ENCODE results near the gene CLCNKB. TPM values are rescaled to one million over a fixed set of nuclear protein-coding genes. Genes with fewer than 3 reads are reported as not detected.

The CLCNKB gene
- total RNA-seq, 1 experiment from 2014 or later, result not detected

DNA sequence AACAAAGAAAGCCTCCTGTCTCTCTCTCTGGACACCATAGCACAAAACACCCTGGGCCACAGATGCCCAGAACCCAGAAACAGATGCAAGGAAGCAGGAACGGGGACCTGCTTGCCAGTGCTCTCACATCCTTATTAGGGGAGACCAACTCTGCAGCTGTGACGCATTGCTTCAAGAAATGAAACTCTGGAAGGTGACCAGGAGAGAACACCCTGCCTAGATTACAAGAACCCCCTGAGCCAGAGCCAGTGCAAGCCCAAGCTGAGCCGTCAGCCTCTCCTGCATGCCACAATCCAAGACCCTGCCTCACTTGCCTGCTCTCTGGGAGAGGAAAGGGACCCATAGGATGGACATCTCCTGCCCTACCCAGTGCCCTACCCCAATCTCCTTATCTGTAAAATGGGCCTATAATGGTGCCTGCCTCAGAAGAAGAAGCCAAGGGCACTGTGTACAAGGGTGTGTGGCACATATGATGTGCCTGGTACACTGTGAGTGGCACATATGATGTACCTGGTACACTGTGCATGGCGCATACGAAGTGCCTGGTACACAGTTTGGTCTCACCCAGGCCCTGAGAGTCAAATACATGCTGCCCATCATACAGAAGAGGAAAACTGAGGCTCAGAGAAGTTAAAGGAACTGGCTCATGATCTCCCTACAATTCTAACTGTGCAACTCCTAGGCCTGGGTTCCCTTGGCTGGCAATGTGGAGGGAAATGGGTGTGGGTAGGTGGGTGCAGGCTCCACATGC lies 46.7 kb downstream of the CLCNKB start:
- Mint-ChIP-seq H3K27ac (ENCODE audit: unreplicated experiment) (no peak overlapping the region), H3K9me3 (ENCODE audit: unreplicated experiment) (no peaks in the 10 kb centered on the region), H3K4me1 (ENCODE audit: low read depth, unreplicated experiment) (peaks cover 6% of the 10 kb centered on the region), H3K4me3 (ENCODE audit: unreplicated experiment) (no peak overlapping the region), H3K36me3 (ENCODE audit: insufficient read depth, unreplicated experiment) (no peaks in the 10 kb centered on the region), H3K27me3 (ENCODE audit: insufficient read depth, unreplicated experiment) (no peaks in the 10 kb centered on the region)
- no peaks in the 10 kb centered on the region for H3K36me3 ChIP-seq (ENCODE audit: control insufficient read depth, insufficient read depth, low read length)
- intact Hi-C loops (cut with micrococcal nuclease; ENCODE audit: unreplicated experiment), result no loop called here
- TF ChIP-seq, protein P1, sequence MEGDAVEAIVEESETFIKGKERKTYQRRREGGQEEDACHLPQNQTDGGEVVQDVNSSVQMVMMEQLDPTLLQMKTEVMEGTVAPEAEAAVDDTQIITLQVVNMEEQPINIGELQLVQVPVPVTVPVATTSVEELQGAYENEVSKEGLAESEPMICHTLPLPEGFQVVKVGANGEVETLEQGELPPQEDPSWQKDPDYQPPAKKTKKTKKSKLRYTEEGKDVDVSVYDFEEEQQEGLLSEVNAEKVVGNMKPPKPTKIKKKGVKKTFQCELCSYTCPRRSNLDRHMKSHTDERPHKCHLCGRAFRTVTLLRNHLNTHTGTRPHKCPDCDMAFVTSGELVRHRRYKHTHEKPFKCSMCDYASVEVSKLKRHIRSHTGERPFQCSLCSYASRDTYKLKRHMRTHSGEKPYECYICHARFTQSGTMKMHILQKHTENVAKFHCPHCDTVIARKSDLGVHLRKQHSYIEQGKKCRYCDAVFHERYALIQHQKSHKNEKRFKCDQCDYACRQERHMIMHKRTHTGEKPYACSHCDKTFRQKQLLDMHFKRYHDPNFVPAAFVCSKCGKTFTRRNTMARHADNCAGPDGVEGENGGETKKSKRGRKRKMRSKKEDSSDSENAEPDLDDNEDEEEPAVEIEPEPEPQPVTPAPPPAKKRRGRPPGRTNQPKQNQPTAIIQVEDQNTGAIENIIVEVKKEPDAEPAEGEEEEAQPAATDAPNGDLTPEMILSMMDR (IDR thresholded peaks at IDR 0.05; ENCODE audit: insufficient read depth in 1 of 2, low read depth in 1 of 2, low read length in 1 of 2, severe bottlenecking in 1 of 2, unreplicated experiment in 1 of 2), result no peak
- CTCF ChIA-PET, result interaction anchor here (2.2 kb wide), 1 partner anchor 11 kb away, joined by 4 read pairs; no protein-coding TSS in a partner anchor
- POLR2A ChIA-PET, result no interaction called here
- no peaks in the 10 kb centered on the region for H3K9me3 ChIP-seq
- no peak for DNase-seq
- no peaks in the 10 kb centered on the region for H3K27me3 ChIP-seq (replicated peaks; ENCODE audit: control insufficient read depth, insufficient read depth, low read length)
- BruUV-seq (replicated peaks), result no TSS peak
- 0 out of 2 replicates have a peak, but pooled peaks cover 3% of the 10 kb centered on the region for H3K4me1 ChIP-seq
- no peak overlapping the region for H3K4me3 ChIP-seq (ENCODE audit: low read depth, low read length)

- Histone ChIP-seq H3K27me3 (replicated peaks; ENCODE audit: control insufficient read depth, insufficient read depth, low read length) (no peaks in the 10 kb centered on the region), H3K36me3 (ENCODE audit: control insufficient read depth, insufficient read depth, low read length) (no peaks in the 10 kb centered on the region), H3K9me3 (no peaks in the 10 kb centered on the region), H3K4me1 (0 out of 2 replicates have a peak, but pooled peaks cover 3% of the 10 kb centered on the region), H3K4me3 (ENCODE audit: low read depth, low read length) (no peak overlapping the region)
- TF ChIP-seq, protein P1 (IDR thresholded peaks at IDR 0.05; ENCODE audit: insufficient read depth in 1 of 2, low read depth in 1 of 2, low read length in 1 of 2, severe bottlenecking in 1 of 2, unreplicated experiment in 1 of 2), result no peak
- H3K27ac Mint-ChIP-seq (ENCODE audit: unreplicated experiment), result no peak overlapping the region
- no peaks in the 10 kb centered on the region for H3K36me3 Mint-ChIP-seq (ENCODE audit: insufficient read depth, unreplicated experiment)
- ChIA-PET POLR2A (no interaction called here), CTCF (interaction anchor here (2.2 kb wide), 1 partner anchor 12 kb away, joined by 4 read pairs; no protein-coding TSS in a partner anchor)
- BruUV-seq (replicated peaks), result no TSS peak
- H3K4me3 Mint-ChIP-seq (ENCODE audit: unreplicated experiment), result no peak overlapping the region
- no peak for DNase-seq
- H3K4me1 Mint-ChIP-seq (ENCODE audit: low read depth, unreplicated experiment), result peaks cover 9% of the 10 kb centered on the region
- H3K27me3 Mint-ChIP-seq (ENCODE audit: insufficient read depth, unreplicated experiment), result no peaks in the 10 kb centered on the region
- intact Hi-C loops (cut with micrococcal nuclease; ENCODE audit: unreplicated experiment), result no loop called here
- H3K9me3 Mint-ChIP-seq (ENCODE audit: unreplicated experiment), result no peaks in the 10 kb centered on the region
Measured at GRCh38 chr1:16091296-16091695, 47.7 kb downstream of the CLCNKB start.

DNA sequence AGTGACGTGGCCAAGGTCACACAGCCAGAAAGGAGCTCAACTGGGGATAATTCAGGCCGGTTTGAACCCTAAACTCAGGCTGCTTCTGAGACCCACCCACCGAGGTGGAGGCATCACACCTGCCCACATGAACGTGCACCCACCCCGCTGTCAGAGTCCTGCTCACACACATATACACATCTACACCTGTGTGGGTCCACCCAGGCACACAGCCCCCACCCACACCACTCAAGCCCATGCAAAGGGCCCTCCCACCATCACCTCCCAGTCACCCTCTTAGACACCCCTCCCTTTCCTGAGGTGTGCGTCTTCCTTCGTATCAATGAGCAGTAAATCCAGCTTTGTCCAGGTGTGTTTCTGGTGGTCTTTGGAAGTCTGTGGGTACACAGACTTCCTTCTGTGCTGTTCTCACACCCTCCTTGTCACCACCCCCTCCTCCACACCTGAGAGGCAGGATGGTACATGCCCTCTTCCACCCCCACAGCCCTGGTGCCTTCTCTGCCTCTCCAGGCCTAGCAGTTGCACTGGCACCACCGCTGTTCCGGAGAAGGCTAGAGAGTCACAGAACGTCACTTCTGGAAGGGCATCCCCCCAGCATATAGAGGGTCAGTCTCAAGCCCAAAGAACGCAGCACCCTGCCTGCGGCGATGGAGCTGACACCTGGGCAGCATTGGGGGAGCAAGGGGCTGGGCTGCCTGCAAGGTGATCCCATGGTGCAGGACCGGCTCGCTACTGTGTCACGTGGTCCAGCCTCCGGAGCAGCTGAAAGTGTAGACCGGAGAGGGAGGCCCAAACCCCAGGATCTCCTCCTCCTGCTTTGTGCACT lies 48.7 kb downstream of the CLCNKB start:
- TF ChIP-seq, protein P1 (IDR thresholded peaks at IDR 0.05; ENCODE audit: insufficient read depth in 1 of 2, low read depth in 1 of 2, low read length in 1 of 2, severe bottlenecking in 1 of 2, unreplicated experiment in 1 of 2), result no peak
- Histone ChIP-seq H3K4me3 (ENCODE audit: low read depth, low read length) (no peak overlapping the region), H3K9me3 (no peaks in the 10 kb centered on the region), H3K36me3 (ENCODE audit: control insufficient read depth, insufficient read depth, low read length) (no peaks in the 10 kb centered on the region), H3K4me1 (0 out of 2 replicates have a peak, but pooled peaks cover 3% of the 10 kb centered on the region), H3K27me3 (replicated peaks; ENCODE audit: control insufficient read depth, insufficient read depth, low read length) (no peaks in the 10 kb centered on the region)
- DNase-seq, result no peak
- BruUV-seq (replicated peaks), result no TSS peak
- intact Hi-C loops (cut with micrococcal nuclease; ENCODE audit: unreplicated experiment), result no loop called here
- H3K4me3 Mint-ChIP-seq (ENCODE audit: unreplicated experiment), result no peak overlapping the region
- POLR2A ChIA-PET, result no interaction called here
- peaks cover 14% of the 10 kb centered on the region for H3K4me1 Mint-ChIP-seq (ENCODE audit: low read depth, unreplicated experiment)
- CTCF ChIA-PET, result interaction anchor here (0.5 to 2.2 kb wide), 2 partner anchors 13 to 63 kb away, joined by 3 to 4 read pairs; no protein-coding TSS in a partner anchor
- H3K27me3 Mint-ChIP-seq (ENCODE audit: insufficient read depth, unreplicated experiment), result no peaks in the 10 kb centered on the region
- H3K36me3 Mint-ChIP-seq (ENCODE audit: insufficient read depth, unreplicated experiment), result no peaks in the 10 kb centered on the region
- H3K9me3 Mint-ChIP-seq (ENCODE audit: unreplicated experiment), result no peaks in the 10 kb centered on the region
- no peak overlapping the region for H3K27ac Mint-ChIP-seq (ENCODE audit: unreplicated experiment)
